UCSD-AML1 (cell line): Measurements from ENCODE around the gene GSK3B.
A peak's percentile ranks its signal among the peaks of the same experiment; 100 is the strongest.
"Not testable (repeated sequence)": the region's sequence is repeated elsewhere in the genome, so short reads cannot be mapped to it uniquely, and the experiment has no call there.

Experiments
- DNase-seq: peaks from one replicate; lab custom pipeline; 2025; ENCODE audit not compliant: unreplicated experiment; lab: John Stamatoyannopoulos, UW

Gene GSK3B

GRCh38 chr3:120057626-120058025 lies 36.6 kb downstream of the GSK3B start:
- no peak for DNase-seq

- DNase-seq, result no peak
Measured at GRCh38 chr3:120057029-120057428, 37.2 kb downstream of the GSK3B start.

GRCh38 chr3:120053647-120054046 lies 40.6 kb downstream of the GSK3B start:
- DNase-seq, result not testable (repeated sequence)

- no peak for DNase-seq
Measured at GRCh38 chr3:120052677-120053076, 41.6 kb downstream of the GSK3B start.

- DNase-seq, result no peak
Measured at GRCh38 chr3:120052225-120052624, 42.0 kb downstream of the GSK3B start.

GRCh38 chr3:120051570-120051969 lies 42.7 kb downstream of the GSK3B start:
- not testable (repeated sequence) for DNase-seq

- DNase-seq, result no peak
Measured at GRCh38 chr3:120049881-120050539, 44.2 kb downstream of the GSK3B start.

GRCh38 chr3:120049072-120049471 lies 45.2 kb downstream of the GSK3B start:
- no peak for DNase-seq

GRCh38 chr3:120048355-120049041 lies 45.7 kb downstream of the GSK3B start:
- no peak for DNase-seq

- DNase-seq, result no peak
Measured at GRCh38 chr3:120047686-120048085, 46.6 kb downstream of the GSK3B start.

- no peak for DNase-seq
Measured at GRCh38 chr3:120040813-120041377, 53.4 kb downstream of the GSK3B start.

GRCh38 chr3:120039642-120040610 lies 54.3 kb downstream of the GSK3B start:
- peak; percentile 23 for DNase-seq

GRCh38 chr3:120033596-120033995 lies 60.7 kb downstream of the GSK3B start:
- peak; percentile 13 for DNase-seq

GRCh38 chr3:120031561-120031960 lies 62.7 kb downstream of the GSK3B start:
- DNase-seq, result no peak

GRCh38 chr3:120029749-120030148 lies 64.5 kb downstream of the GSK3B start:
- no peak for DNase-seq

GRCh38 chr3:120028271-120029047 lies 65.8 kb downstream of the GSK3B start:
- DNase-seq, result no peak

GRCh38 chr3:120027226-120027625 lies 67.0 kb downstream of the GSK3B start:
- no peak for DNase-seq

- DNase-seq, result no peak
Measured at GRCh38 chr3:120025520-120025919, 68.7 kb downstream of the GSK3B start.

- no peak for DNase-seq
Measured at GRCh38 chr3:120024103-120024502, 70.1 kb downstream of the GSK3B start.

- no peak for DNase-seq
Measured at GRCh38 chr3:120022729-120023128, 71.5 kb downstream of the GSK3B start.
